NCI-H446 treated with DMSO at 0.1 percent for 48 hours (cell line): ENCODE measurements around the gene CHD5.

Experiments used
- DNase-seq: peaks from one replicate; lab custom pipeline; 2025; lab: John Stamatoyannopoulos, UW

The CHD5 gene

GRCh38 chr1:6131561-6131960 lies 48.6 kb downstream of the CHD5 start:
- DNase-seq: no peak

- no peak for DNase-seq
These were observed 49.5 kb downstream of the CHD5 start for GRCh38 chr1:6130596-6130995.

DNA sequence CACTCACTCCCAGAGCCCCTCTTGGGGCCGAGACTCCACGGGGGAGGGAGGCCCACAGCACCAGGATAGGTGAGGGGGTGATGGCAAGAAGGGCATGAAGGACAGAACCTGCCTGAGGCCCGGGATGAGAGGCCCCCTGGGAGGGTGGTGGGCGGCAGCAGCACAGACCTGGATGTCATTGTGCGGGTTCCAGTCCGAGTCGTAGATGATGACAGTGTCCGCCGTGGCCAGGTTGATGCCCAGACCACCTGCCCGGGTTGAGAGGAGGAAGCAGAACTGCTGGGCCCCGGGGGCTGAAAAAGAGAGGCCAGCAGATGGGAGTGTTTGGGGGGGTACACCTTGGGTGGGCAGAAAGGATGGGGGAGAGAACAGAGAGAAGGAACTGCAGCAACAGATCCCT lies 50.1 kb downstream of the CHD5 start:
- no peak for DNase-seq

DNA sequence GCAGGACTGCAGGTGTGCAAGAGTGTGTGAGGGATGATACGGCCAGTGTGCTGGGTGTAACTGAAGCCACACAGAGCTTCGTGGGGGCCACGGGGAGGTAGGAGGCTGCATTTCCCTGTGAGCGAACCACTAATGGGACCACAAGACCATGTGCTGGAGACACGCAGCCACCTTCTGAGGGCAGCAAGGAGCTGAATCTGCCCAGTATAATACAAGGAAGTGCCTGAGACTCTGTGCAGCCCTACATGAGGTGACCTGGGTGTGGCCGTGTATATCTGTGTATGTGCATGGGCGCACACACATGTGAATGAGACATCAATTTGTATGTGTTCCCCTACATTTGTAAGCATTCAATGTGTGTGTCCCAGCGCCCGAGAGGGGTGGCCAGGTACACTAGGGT lies 50.8 kb downstream of the CHD5 start:
- no peak for DNase-seq

GRCh38 chr1:6128276-6129081 lies 51.6 kb downstream of the CHD5 start:
- DNase-seq: no peak

GRCh38 chr1:6127587-6128163 lies 52.4 kb downstream of the CHD5 start:
- no peak for DNase-seq

- DNase-seq: no peak
These were observed 53.5 kb downstream of the CHD5 start for GRCh38 chr1:6126521-6127067.

DNA sequence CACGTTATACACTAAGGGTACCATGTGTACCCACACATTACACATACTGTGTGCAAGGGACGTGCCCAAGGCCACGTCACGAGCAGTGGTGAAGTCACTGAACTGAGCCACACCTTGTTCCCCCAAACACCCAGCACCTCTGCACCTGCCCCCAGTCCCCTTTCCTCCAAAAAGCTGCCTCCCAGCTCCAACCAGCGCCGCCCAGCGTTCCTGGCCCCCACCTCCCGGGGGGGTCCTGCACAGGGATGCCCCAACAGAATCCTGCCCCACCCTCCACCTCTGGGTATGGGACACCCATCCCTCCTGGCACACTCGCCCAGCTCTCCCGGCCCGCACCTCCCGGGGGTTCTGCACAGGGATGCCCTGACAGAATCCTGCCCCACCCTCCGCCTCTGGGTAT lies 54.1 kb downstream of the CHD5 start:
- no peak for DNase-seq

GRCh38 chr1:6125366-6125765 lies 54.8 kb downstream of the CHD5 start:
- DNase-seq: no peak

DNA sequence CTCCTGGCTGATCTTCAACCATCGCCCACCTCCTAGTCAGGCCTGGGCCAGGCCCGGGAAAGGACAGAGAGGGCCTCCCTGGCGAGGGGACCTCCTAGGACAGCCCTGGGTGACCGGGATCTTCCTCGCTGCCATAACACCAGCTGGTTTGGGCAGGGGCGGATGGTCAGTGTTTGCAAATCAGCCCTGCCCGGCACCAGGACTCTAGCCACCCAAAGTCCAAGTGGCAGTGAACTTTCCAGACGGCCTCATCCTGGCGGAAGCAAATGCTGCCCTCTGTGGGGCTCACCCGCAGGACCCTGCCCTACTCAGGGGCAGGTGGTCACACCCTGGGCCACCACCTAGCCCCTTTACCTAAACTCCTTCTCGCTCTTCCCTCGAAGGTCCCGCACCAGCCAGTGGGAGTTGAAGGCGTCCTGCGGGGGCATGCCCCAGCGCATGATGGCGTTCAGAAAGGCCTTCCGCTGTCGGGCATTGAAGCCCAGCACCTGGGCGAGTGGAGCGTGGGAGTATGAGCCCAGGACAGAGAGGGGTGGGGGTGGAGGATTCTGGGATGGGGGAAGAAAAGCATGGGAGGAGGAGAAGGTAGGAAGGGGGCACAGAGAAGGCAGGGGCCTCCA lies 55.3 kb downstream of the CHD5 start:
- DNase-seq: no peak

DNA sequence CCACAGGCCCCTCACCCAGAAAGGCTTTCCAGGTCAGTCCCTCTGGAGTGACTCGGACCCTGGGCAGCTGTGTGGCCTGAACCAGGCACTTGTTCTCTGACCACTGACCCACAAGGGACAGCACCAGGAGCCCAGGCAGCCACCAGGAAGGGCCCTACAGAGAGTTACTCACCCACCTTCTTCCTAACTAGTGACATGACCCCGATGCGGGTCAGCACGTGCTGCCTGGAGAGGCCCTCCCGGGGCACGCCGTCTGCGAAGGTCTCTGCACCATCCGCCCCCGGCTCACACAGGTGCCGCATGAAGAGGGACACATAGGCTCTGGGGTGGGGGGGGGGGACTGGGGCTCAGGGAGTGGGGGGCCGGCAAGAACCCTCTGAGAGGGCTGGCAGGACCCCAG lies 55.8 kb downstream of the CHD5 start:
- DNase-seq: no peak

DNA sequence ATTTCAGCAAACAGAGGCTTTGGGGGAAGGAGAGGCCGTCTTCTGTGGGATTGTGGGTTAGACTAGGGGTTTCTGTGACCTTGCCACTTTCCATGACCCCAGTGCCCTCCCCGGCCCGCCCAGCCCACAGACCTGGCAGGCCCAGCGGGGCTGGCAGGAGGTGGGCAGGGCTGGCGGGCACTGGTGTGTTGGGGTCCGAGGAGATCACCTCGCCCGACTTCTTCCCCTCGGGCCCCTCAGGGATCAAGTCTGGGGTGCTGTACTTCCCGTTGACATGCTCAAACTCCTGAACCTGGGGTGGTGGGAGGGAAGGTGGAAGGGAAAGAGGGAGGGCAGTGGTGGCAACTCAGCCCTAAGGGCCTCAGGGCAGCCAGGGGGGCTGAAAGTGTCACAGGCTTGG lies 56.3 kb downstream of the CHD5 start:
- DNase-seq: no peak

- no peak for DNase-seq
These were observed 57.0 kb downstream of the CHD5 start for GRCh38 chr1:6123083-6123482.

- DNase-seq: no peak
These were observed 58.3 kb downstream of the CHD5 start for GRCh38 chr1:6121651-6122370.

GRCh38 chr1:6121021-6121421 lies 59.1 kb downstream of the CHD5 start:
- DNase-seq: no peak

DNA sequence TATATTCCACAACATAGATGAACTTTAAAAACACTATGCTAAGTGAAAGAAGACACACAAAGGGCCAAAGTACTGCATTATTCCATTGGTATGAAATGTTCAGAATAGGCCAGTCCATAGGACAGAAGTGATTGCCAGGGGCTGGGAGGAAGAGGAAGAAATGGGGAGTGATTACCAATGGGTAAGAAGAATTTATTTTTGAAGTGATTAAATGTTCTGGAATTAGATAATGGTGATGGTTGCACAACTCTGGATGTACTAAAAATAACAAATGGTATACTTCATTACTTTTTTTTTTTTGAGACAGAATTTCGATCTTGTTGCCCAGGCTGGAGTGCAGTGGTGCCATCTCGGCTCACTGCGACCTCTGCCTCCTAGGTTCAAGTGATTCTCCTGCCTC lies 61.7 kb downstream of the CHD5 start:
- no peak for DNase-seq

DNA sequence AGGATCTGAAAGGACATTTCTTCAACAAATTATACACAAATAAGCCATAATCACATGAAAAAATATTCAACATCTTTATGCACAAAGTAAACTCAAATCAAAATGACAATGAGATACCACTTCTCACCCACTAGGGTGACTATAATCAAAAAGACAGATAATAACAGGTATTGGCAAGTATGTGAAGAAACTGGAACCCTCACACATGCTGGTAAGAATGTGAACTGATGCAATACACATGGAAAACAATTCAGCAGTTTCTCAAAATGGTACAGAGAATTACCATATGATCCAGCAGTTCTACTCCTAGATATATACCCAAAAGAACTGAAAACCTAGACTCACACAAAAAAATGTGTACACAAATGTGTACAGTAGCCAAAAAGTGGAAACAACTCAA lies 62.5 kb downstream of the CHD5 start:
- no peak for DNase-seq

- no peak for DNase-seq
These were observed 63.1 kb downstream of the CHD5 start for GRCh38 chr1:6117064-6117463.

- DNase-seq: no peak
These were observed 64.0 kb downstream of the CHD5 start for GRCh38 chr1:6116137-6116536.

GRCh38 chr1:6113745-6114144 lies 66.4 kb downstream of the CHD5 start:
- DNase-seq: no peak

GRCh38 chr1:6113116-6113515 lies 67.0 kb downstream of the CHD5 start:
- no peak for DNase-seq

DNA sequence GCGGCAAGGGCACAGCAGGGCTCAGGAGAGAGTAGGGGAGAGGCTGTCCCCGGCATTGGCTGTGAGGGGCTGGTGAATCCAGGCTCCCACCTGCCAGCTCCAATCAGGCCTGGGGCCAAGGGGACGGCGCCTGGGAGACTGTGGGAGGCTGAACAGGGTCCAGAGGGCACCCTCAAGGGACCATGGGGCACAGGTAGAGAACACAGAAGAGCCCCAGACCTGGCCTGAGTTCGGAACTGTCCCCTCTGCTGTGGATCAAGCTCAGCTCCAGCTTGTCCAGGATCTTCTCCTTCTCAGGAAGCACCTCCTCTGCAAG lies 67.5 kb downstream of the CHD5 start:
- DNase-seq: no peak
